K562 (cell line): ENCODE results near the gene TXNL4A. TPM values are rescaled to one million over a fixed set of nuclear protein-coding genes. Genes with fewer than 3 reads are reported as not detected.
A peak's percentile ranks its signal among the peaks of the same experiment; 100 is the strongest.

ENCODE experiments used
- ATAC-seq: fragments of 200-7000 bp; cut with Tn5 transposase; 3 replicates; pipeline ENCODE4 v1.9.1; 2020; ENCODE audit warnings: moderate library complexity
- BruUV-seq: library from RNA; stranded (reverse); fragments of 400-500 nt; replicated peaks from 2 replicates; lab custom pipeline; 2021; lab: Mats Ljungman, UMichigan
- CTCF ChIA-PET: fragments of 300-600 bp; formaldehyde crosslinking; extraction: SDS; loops from one replicate; lab custom pipeline; 2021; ENCODE audit warnings: low intra/inter-chr PET ratio; lab: Yijun Ruan, JAX
- POLR2A ChIA-PET: fragments of 300-600, 350-650 bp; sonication (Branson Sonifier 250); formaldehyde crosslinking; extraction: SDS; loops from one replicate; lab custom pipeline; 2021; ENCODE audit warnings: antibody characterized with exemption, inconsistent platforms; lab: Yijun Ruan, JAX
- DNase-seq, 4 experiments: peaks; one replicate each; pipeline versions ENCODE4 v3.0.0 to v3.0.0-alpha.2; 2011 to 2018; ENCODE audit warnings: low spot score in 3 of 4, mixed read lengths in 3 of 4; ENCODE audit errors: extremely low read depth in 1 of 4
- FAIRE-seq: peaks from 2 replicates; lab custom pipeline; 2011; peaks lifted over from hg19 to GRCh38; lab: Jason Lieb, UNC
- H2AFZ ChIP-seq: 2 replicates; pipeline ENCODE4 v1.6.0; 2011; ENCODE audit warnings: low read depth, low read length, control low read depth, inconsistent platforms
- H3K27ac ChIP-seq: fragments of 200-600 bp; 3 replicates; pipeline ENCODE4 v1.8.0; 2011; ENCODE audit warnings: low read depth, mild to moderate bottlenecking, control low read depth, inconsistent platforms, low read length, moderate library complexity, mixed read lengths; ENCODE audit errors: extremely low read depth
- H3K27me3 ChIP-seq, 2 experiments: fragments of 300-600 bp in 1 of 2; 2 replicates in 1 of 2; 3 replicates in 1 of 2; pipeline versions ENCODE4 v1.6.0 to v1.8.0; 2011; ENCODE audit warnings: inconsistent platforms in 2 of 2, low read length in 2 of 2, mild to moderate bottlenecking in 1 of 2, mixed read lengths in 1 of 2, moderate library complexity in 1 of 2; ENCODE audit not compliant: control insufficient read depth in 2 of 2, insufficient read depth in 2 of 2
- H3K36me3 ChIP-seq: fragments of 300-600 bp; 3 replicates; pipeline ENCODE4 v1.8.0; 2011; ENCODE audit warnings: mild to moderate bottlenecking, low read length, inconsistent platforms; ENCODE audit not compliant: control insufficient read depth, insufficient read depth
- H3K4me1 ChIP-seq, 2 experiments: fragments of 200-600 bp in 1 of 2; replicated peaks in 1 of 2; 2 replicates in 1 of 2; 3 replicates in 1 of 2; pipeline versions ENCODE4 v1.5.1 to v1.8.0; 2011; ENCODE audit warnings: inconsistent platforms in 2 of 2, low read length in 2 of 2, mild to moderate bottlenecking in 1 of 2, mixed read lengths in 1 of 2, moderate library complexity in 1 of 2; ENCODE audit not compliant: control insufficient read depth in 2 of 2, insufficient read depth in 2 of 2
- H3K4me2 ChIP-seq: 2 replicates; pipeline ENCODE4 v1.6.1; 2011; ENCODE audit warnings: low read length, control low read depth, inconsistent platforms, mixed read lengths; ENCODE audit not compliant: insufficient read depth
- H3K4me3 ChIP-seq: fragments of 200-600 bp; sonication (generic), shearing (Covaris generic); 2 replicates; pipeline ENCODE4 v1.5.1; 2016; ENCODE audit warnings: control low read depth, inconsistent platforms
- H3K79me2 ChIP-seq: fragments of 200-600 bp; 3 replicates; pipeline ENCODE4 v1.8.0; 2011; ENCODE audit warnings: low read length, inconsistent platforms; ENCODE audit not compliant: control insufficient read depth, insufficient read depth
- H3K9ac ChIP-seq, 2 experiments: 2 replicates each; pipeline versions ENCODE4 v1.6.0 to v1.6.1; 2011; ENCODE audit warnings: low read depth in 2 of 2, low read length in 2 of 2, control low read depth in 1 of 2, inconsistent platforms in 1 of 2, mild to moderate bottlenecking in 1 of 2, mixed read lengths in 1 of 2; ENCODE audit not compliant: insufficient read depth in 1 of 2
- H3K9me1 ChIP-seq: one replicate; pipeline ENCODE4 v1.6.0; 2011; ENCODE audit warnings: inconsistent platforms, mild to moderate bottlenecking, low read length, moderate library complexity; ENCODE audit not compliant: control insufficient read depth, insufficient read depth
- H3K9me3 ChIP-seq: replicated peaks from 2 replicates; pipeline ENCODE4 v1.5.1; 2011; ENCODE audit warnings: low read depth, low read length, inconsistent platforms; ENCODE audit not compliant: control insufficient read depth, insufficient read depth
- H4K20me1 ChIP-seq: replicated peaks from 2 replicates; pipeline ENCODE4 v1.6.1; 2011; ENCODE audit warnings: low read length, inconsistent platforms, mixed read lengths; ENCODE audit not compliant: control insufficient read depth, insufficient read depth
- ILK ChIP-seq: fragments of 450-650 bp; IDR thresholded peaks from 2 replicates; pipeline ENCODE4 v1.6.1; 2016; ENCODE audit warnings: missing genetic modification characterization, low read depth, mild to moderate bottlenecking, missing compliant biosample characterization, moderate library complexity, borderline replicate concordance
- IRF2 ChIP-seq: sonication (generic); formaldehyde crosslinking; IDR thresholded peaks from 2 replicates; pipeline ENCODE4 v1.8.1; 2022; ENCODE audit warnings: mild to moderate bottlenecking, missing genetic modification reagents
- KLF1 ChIP-seq: fragments of 450-650 bp; IDR thresholded peaks from 2 replicates; pipeline ENCODE4 v1.6.1; 2016; ENCODE audit warnings: missing genetic modification characterization, missing compliant biosample characterization
- MEIS2 ChIP-seq: fragments of 450-650 bp; IDR thresholded peaks from 2 replicates; pipeline ENCODE4 v1.6.1; 2014; ENCODE audit warnings: mild to moderate bottlenecking; ENCODE audit not compliant: partially characterized antibody
- MITF ChIP-seq: IDR thresholded peaks from 2 replicates; pipeline ENCODE4 v1.6.1; 2014; ENCODE audit warnings: antibody characterized with exemption
- MYBL2 ChIP-seq, 2 experiments: fragments of 450-650 bp in 1 of 2; sonication (generic) in 1 of 2; formaldehyde crosslinking in 1 of 2; IDR thresholded peaks; 2 replicates each; pipeline versions ENCODE4 v1.6.1 to v1.8.1; 2017 to 2022; ENCODE audit warnings: borderline replicate concordance in 1 of 2, inconsistent platforms in 1 of 2, low read depth in 1 of 2, mild to moderate bottlenecking in 1 of 2, missing genetic modification reagents in 1 of 2, moderate library complexity in 1 of 2
- SFPQ ChIP-seq: fragments of 200-400 bp; formaldehyde crosslinking; IDR thresholded peaks from 2 replicates; pipeline ENCODE4 v1.6.1; 2017; ENCODE audit warnings: mild to moderate bottlenecking, low read depth, low read length, moderate library complexity
- SLC30A9 ChIP-seq: fragments of 250-450 bp; sonication (Bioruptor Pico); IDR thresholded peaks from 2 replicates; pipeline ENCODE4 v1.8.0; 2022; ENCODE audit warnings: mild to moderate bottlenecking, moderate library complexity
- ZBTB26 ChIP-seq: fragments of 450-650 bp; formaldehyde crosslinking; IDR thresholded peaks from 2 replicates; pipeline ENCODE4 v1.4.0; 2022; ENCODE audit warnings: missing genetic modification characterization
- ZNF121 ChIP-seq: sonication (generic); formaldehyde crosslinking; conservative IDR thresholded peaks from 2 replicates; pipeline ENCODE4 v1.8.0; 2022; ENCODE audit warnings: missing genetic modification reagents
- WGBS: fragments of 100-300 bp; shearing (Covaris generic); methylation state at CpG from one replicate; pipeline ENCODE4 v1.1.6; 2016; ENCODE audit warnings: low coverage, mixed read lengths; ENCODE audit not compliant: insufficient coverage; ENCODE audit errors: missing lambda C conversion rate; 5-methylcytosine and 5-hydroxymethylcytosine counted together
- in situ Hi-C: fragments of 300-500 bp; cut with MboI; formaldehyde crosslinking; loops from 4 replicates; pipeline ENCODE4 v1.15.0; 2018; ENCODE audit warnings: inconsistent platforms, mixed read lengths
- intact Hi-C: fragments of 100-400 bp; cut with micrococcal nuclease; formaldehyde crosslinking; loops from 2 replicates; pipeline ENCODE4 v1.14.2; 2022
- polyA plus RNA-seq, 8 experiments: library from polyadenylated mRNA; depleted of rRNA in 4 of 8; stranded (reverse) in 5 of 8; unstranded in 3 of 8; fragments of >200 nt; fragmentation: Nextera tagmentation in 2 of 8; fragmentation: Illumina TruSeq in 1 of 8; extraction: Ambion mirVana in 2 of 8; extraction: Trizol in 1 of 8; gene quantifications; 2 replicates each; pipeline versions ENCODE4 v1.2.1 to v1.2.3, GENCODE V29; 2011 to 2014; ENCODE audit warnings: inconsistent platforms in 1 of 8, missing spikeins in 1 of 8
- total RNA-seq, 7 experiments: library from RNA; depleted of rRNA in 6 of 7; stranded (reverse); fragments of >200 nt in 6 of 7; fragmentation: Illumina TruSeq in 2 of 7; extraction: Trizol in 2 of 7; gene quantifications; 2 replicates each; pipeline versions ENCODE4 v1.2.1 to v1.2.3, GENCODE V29; 2011 to 2021; ENCODE audit warnings: low replicate concordance in 1 of 7

The TXNL4A gene
- total and polyA plus RNA-seq, 9 of the 15 experiments (the other 6 are each of a cell fraction or from before 2014, with no cell fraction given) = 27.0 to 132 (median 87.5) TPM

GRCh38 chr18:79962835-79963657, 25.3 kb downstream of the TXNL4A start (continued):
- TF ChIP-seq KLF1 (tag) (no peak), MEIS2 (no peak), MYBL2 (IDR thresholded peaks at IDR 0.05; ENCODE audit: low read depth) (no peak), MYBL2 (CRISPR knock-in tag; IDR thresholded peaks at IDR 0.05; ENCODE audit: borderline replicate concordance) (no peak), ILK (no peak)

- no peaks in the 10 kb centered on the region for H4K20me1 ChIP-seq
- intact Hi-C loops (no loop called here), in situ Hi-C loops (no loop called here)
- ChIA-PET CTCF (no interaction called here), POLR2A (interaction anchor here (0.5 to 1.2 kb wide), 4 partner anchors 37 to 1288 kb away, joined by 3 to 4 read pairs (median 4); no protein-coding TSS in a partner anchor)
- H3K4me2 ChIP-seq = no peak overlapping the region
- ATAC-seq (no peak), DNase-seq (no peak), FAIRE-seq (no peak)
- no peaks in the 10 kb centered on the region for H3K36me3 ChIP-seq
- H3K27me3 ChIP-seq = no peaks in the 10 kb centered on the region
- H3K9me1 ChIP-seq = no peaks in the 10 kb centered on the region
- H3K4me1 ChIP-seq = peaks cover 15 to 29% of the 10 kb centered on the region in 2 experiments; a peak in 4 of 5 replicates
- no peak overlapping the region; a peak in 1 of 4 replicates for H3K9ac ChIP-seq
- BruUV-seq = no TSS peak
- peak overlapping the region; percentile 72; the same call in 1 of the 2 replicates for H2AFZ ChIP-seq
- 83% methylated on average over 2 of the region's 10 CpGs for WGBS
- H3K27ac ChIP-seq = no peak overlapping the region
- H3K79me2 ChIP-seq = no peaks in the 10 kb centered on the region
- H3K9me3 ChIP-seq = no peaks in the 10 kb centered on the region
- H3K4me3 ChIP-seq = no peak overlapping the region
- TF ChIP-seq ZNF121 (CRISPR knock-in tag) (no peak), ZBTB26 (CRISPR knock-in tag) (no peak), MITF (no peak), SFPQ (no peak), IRF2 (CRISPR knock-in tag) (no peak), SLC30A9 (CRISPR knock-in tag) (no peak)
Measured at GRCh38 chr18:79962311-79962710, 26.1 kb downstream of the TXNL4A start.
